ELF-1 (cell line): ENCODE measurements around the gene RNF125.
A peak's percentile ranks its signal among the peaks of the same experiment; 100 is the strongest.
"Not testable (repeated sequence)": the region's sequence is repeated elsewhere in the genome, so short reads cannot be mapped to it uniquely, and the experiment has no call there.

ENCODE experiments used
- DNase-seq: peaks from one replicate; pipeline ENCODE4 v3.0.0-alpha.2; 2016; ENCODE audit warnings: low read depth, low spot score

RNF125 gene

DNA sequence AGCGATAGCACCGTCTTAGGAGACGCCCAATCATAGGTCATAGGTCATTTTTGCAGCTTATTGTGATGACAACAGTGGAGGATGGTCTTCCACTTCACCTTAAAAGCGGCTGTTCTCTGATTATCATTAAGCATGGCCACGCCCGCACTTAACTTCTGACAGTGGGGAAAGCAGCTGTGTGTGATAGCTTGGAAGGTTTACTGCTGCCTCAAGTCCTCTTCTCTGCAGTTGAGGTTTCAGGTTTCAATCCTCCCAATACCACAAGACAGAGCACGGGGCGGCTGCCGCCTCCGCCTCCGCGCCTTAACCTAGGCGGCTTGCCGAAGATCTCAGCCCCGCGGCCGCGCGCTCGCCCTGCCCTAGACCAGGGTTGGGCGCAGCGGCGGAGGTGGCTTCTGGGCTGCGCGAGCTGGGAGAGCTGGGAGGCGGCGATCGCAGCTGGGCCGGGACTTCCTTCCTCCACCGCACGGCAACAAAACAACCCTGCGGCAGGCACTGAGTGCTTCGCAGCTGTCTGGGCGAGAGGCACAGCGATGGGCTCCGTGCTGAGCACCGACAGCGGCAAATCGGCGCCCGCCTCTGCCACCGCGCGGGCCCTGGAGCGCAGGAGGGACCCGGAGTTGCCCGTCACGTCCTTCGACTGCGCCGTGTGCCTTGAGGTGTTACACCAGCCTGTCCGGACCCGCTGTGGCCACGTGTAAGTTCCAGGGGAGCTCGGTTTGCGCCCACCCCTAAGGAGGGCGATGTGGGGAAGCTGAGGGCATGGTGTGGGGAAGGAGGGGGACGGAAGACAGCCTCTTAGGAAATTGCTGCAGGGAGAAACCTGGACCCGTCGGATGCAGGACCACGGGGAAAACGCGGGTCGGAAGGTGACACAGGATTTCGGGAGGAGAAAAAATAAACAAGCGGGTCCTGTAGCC, at the start of gene RNF125:
TSS of gene RNF125 (plus strand) at position 495 of the 920 bp plus-strand sequence. CDS start at position 534, 39 bp downstream.
- DNase-seq, result peak; percentile 98

GRCh38 chr18:31970617-31971016, 48.0 kb upstream of the RNF125 start:
- DNase-seq, result no peak

DNA sequence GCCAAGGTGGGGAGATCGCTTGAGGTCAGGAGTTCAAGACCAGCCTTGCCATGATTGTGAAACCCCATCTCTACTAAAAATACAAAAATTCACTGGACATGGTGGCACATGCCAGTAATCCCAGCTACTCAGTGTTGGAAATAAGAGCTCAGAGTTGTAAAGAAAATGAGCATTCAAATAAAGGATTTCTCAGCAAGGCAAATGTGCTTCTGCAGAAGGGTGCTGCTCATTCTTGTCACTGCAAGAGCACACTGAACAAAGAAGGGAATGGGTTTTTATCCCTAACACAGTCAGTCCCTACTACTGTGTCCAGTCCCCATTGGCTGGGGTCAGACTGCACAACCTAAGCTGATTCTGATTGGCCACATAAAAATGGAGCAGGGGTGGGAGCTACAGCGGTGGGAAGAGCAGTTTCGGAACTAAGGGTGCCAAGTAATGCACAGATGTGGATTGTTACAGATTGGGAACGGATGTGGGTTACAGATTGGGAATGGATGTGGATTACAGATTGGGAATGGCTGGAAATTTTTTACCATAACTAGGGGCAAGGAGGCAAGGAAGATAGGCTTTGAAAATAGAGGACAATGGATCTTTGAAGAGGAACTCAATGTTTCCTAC, 44.6 kb upstream of the RNF125 start:
- DNase-seq, result no peak

DNA sequence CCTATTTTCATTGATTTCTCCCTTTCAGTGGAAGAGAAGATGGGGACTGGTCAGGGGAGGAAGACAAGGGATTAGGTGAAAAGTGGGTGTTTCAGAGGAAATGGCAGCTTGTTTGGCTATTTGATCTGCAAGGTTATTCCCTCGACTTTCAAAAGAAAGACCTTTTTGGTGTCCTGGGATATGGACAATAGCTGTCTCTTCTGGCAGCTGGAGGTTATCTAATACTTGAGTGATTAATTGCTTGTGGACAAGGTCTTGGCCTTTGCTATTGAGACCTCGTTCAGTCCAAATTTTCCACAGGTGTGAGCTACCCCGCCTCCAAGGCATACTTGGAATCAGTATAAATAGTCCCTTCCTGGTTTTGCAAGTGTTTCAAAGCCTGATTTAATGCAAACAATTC, 42.4 kb upstream of the RNF125 start:
- no peak for DNase-seq

GRCh38 chr18:31977270-31977872, 41.3 kb upstream of the RNF125 start:
- peak; percentile 43 for DNase-seq

DNA sequence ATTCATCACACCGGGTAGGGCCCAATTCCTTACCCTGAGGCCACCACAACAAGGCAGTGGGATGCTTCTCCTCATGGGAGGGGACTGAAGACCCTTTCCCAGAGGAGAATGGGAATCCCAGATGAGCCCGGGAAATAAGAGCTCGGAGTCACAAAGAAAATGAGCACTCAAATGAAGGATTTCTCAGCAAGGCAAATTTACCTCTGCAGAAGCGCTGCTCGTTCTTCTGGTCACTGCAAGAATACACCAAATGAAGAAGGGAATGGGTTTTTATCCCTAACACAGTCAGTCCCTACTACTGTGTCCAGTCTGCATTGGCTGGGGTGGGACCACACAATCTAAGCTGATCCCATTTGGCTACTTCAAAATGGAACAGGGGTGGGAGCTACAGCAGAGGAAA, 40.0 kb upstream of the RNF125 start:
- DNase-seq, result no peak

DNA sequence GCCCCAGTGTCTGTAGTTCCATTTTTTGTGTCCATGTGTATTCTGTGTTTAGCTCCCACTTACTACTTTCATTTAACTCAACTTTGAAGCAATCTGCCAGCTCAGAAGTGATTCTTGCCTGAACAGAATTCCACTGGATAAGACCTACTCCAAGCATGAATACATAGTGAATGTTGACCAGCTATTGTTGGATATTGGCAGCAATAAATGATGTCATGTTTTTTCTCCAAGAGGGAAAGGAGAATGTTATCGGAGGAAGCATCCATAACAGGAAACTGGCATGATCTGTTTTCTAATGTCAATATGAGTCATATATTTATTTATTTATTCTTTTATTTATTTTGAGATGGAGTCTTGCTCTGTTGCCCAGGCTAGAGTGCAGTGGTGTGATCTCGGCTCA, 38.9 kb upstream of the RNF125 start:
- DNase-seq, result no peak

DNA sequence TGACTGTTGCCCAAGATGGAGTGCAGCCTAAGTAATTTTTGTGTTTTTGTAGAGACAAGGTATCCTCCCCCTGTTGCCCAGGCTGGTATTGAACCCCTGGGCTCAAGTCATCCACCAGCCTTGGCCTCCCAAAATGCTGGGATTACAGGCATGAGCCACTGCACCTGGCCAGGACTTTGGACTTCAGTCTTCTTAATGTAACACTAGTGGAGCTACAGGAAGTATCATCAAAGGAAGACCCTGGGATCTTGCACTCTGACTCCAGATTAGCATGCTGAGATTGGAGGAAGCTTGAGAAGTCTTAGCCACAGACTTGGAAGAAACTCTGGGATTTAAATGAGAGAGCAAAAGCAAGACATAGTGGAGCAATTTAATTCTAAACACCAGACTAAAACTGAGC, 37.8 kb upstream of the RNF125 start:
- no peak for DNase-seq

DNA sequence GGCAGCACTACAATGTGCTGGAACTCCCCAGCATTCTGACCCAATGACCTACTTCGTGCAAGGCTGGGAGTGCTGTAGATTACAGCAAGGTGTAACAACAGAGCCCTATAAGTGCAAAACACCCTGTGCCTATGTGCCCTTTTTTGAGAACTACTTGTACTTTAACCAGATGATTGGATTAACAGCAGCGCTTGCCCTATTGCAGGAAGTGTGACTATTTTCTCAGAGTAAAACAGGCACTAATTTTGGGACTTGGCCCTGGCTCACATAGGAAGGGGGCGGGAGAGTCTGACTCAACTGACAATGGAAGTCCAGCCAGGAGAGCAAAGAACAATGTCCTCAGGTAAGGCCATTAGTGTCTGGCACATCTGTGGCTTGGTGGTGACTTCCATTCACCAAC, 35.6 kb upstream of the RNF125 start:
- no peak for DNase-seq

DNA sequence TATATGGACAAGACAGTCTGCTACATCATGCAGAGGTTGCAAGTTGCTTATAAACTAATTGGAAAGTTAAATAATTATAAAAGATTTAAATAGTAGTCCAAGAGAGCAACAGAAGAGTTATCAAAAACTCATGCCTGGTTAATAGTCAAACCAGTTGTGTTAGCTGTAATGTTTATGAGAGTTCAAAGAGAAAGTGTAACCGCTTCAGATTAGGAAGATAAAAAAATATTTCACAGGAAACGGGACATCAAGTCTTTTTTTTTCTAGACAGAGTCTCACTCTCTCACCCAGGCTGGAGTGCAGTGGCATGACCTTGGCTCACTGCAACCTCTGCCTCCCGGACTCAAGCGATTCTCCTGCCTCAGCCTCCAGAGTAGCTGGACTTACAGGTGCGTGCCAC, 34.6 kb upstream of the RNF125 start:
- no peak for DNase-seq

- DNase-seq, result no peak
These were observed 27.8 kb upstream of the RNF125 start for GRCh38 chr18:31990823-31991222.

- no peak for DNase-seq
These were observed 22.6 kb upstream of the RNF125 start for GRCh38 chr18:31996007-31996406.

DNA sequence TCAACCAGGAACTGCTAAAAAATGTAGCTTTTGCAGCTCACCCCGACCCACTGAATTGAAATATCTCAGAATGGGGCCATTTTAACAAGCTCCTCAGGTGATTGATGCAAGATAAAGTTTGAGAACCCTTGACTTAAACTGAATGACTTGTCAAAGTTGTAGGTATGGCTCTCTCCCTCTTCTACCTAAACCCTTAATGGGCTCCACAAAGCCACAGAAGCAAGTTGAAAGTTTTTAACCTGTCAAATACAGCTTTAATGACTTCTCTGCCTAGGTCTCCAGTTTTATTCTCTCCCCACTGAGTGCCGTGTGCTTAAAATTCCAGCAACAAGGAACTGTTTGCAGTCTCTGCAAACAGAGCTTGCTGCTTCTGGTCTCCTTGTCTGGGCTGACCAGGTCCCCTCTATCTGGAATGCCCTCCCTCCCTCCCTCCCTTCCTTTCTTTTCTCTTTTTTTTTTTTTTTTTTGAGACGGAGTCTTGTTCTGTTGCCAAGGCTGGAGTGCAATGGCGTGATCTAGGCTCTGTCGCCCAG, 19.7 kb upstream of the RNF125 start:
- DNase-seq, result no peak

DNA sequence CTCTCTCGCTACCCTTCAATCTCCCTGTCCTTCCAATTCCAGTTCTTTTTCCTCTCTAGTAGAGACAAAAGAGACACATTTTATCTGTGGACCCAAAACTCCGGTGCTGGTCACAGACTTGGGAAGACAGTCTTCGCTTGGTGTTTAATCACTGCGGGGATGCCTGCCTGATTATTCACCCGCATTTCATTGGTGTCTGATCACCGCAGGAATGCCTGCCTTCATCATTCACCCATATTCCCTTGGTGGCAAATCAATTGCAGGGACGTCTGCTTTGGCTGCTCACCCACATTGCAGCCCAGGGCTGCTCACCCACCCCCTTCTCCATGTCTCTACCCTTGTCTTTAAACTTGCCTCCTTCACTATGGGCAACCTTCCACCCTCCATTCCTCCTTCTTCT, 17.5 kb upstream of the RNF125 start:
- DNase-seq, result not testable (repeated sequence)

GRCh38 chr18:32003822-32004221, 14.8 kb upstream of the RNF125 start:
- not testable (repeated sequence) for DNase-seq

DNA sequence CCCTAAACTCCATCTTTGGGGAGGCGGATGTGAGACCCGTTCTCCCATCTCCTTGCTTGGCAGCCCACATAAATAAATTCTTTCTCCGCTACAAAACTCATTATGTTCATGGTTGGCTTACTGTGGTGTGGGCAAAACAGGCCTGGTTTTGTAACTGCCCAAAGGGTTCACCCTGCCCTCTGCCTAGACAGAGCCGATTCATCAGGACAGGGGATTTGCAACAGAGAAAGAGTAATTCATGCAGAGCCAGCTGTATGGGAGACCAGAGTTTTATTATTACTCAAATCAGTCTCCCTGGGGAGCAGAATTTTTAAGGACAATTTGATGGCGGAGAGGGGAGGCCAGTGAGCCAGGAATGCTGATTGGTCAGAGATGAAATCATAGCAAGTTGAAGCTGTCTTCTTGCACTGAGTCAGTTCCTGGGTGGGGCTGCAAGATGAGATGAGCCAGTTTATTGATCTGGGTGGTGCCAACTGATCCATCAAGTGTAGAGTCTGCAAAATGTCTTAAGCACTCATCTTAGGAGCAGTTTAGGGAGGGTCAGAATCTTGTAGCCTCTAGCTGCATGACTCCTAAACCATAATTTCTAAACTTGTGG, 8.4 kb upstream of the RNF125 start:
- DNase-seq, result no peak

DNA sequence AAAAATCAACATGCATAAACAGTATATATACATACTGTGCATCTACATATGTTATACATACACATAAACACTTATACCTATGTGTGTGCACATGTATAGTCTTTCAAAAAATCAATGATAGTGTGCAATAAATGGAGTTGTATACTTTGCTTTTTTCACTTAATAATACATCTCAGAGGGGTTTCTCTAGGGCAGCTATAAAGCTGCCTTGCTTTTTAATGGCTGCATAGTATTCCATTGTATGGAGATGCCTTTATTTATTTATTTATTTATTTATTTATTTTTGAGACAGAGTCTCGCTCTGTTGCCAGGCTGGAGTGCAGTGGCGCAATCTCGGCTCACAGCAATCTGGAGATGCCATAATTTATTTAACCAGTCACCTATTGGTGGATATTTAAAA, 7.4 kb upstream of the RNF125 start:
- no peak for DNase-seq

DNA sequence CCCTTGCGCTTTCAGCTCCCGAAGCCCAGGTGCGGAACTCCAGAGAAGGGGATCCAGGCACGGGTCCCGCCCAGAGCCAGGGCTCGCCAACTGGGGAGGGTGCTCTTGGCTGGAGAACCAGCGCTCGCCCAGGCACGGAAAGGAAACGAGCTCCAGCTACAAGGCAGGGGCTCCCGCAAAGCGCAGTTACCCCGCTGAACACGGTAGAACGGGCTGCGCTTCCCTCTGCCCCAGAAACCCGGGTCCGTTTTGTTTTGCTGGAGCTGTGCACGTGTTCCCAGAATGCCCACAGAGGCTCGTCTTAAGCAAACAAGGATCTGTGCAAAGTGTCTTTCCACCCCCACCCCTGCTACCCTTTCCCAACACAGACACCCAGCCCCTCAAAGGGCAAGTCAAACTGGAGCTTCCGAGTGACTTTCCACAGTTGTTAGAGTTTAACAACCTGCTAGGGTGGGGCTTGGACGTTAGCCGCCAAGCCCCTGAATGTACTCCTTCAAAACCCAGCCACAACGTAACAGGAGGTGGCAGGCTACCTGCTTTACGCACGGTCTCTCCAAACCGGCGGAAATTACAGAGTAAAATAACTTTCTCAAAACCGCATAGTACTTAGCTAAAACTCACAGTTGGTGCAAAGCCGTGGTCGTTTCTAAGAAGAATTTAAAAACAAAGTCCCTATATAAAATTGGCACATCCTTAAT, 775 bp downstream of the RNF125 start:
- DNase-seq, result peak; percentile 61

- peak; percentile 38 for DNase-seq
These were observed 1.5 kb downstream of the RNF125 start for GRCh38 chr18:32019949-32020625.

GRCh38 chr18:32021756-32022564, 3.3 kb downstream of the RNF125 start:
- no peak for DNase-seq
